Panc1 (cell line): ENCODE results near the gene LEFTY2. TPM values are rescaled to one million over a fixed set of nuclear protein-coding genes. Genes with fewer than 3 reads are reported as not detected.

Experiments used
- ATAC-seq: fragments of 200-7000 bp; cut with Tn5 transposase; 2 replicates; pipeline ENCODE4 v1.9.1; 2020; ENCODE audit warnings: mild to moderate bottlenecking, moderate library complexity
- Bru-seq: library from RNA; stranded (reverse); fragments of 400-500 nt; gene quantifications from one replicate; lab custom pipeline; 2021; lab: Mats Ljungman, UMichigan
- BruChase-seq, 2 experiments: library from RNA; stranded (reverse); fragments of 400-500 nt; gene quantifications; one replicate each; lab custom pipeline; 2021; lab: Mats Ljungman, UMichigan
- BruUV-seq: library from RNA; stranded (reverse); fragments of 400-500 nt; replicated peaks from 2 replicates; lab custom pipeline; 2021; lab: Mats Ljungman, UMichigan
- CTCF ChIA-PET: fragments of 300-600 bp; sonication (Branson Sonifier 250); formaldehyde crosslinking; loops from one replicate; lab custom pipeline; 2022; ENCODE audit warnings: antibody characterized with exemption; lab: Charles Lee
- POLR2A ChIA-PET: fragments of 300-600 bp; sonication (Branson Sonifier 250); formaldehyde crosslinking; loops from one replicate; lab custom pipeline; 2022; ENCODE audit warnings: antibody characterized with exemption; lab: Charles Lee
- DNase-seq: peaks from one replicate; pipeline ENCODE4 v3.0.0-alpha.2; 2010; ENCODE audit warnings: low read depth, low spot score
- H3K27ac ChIP-seq: 2 replicates; pipeline ENCODE4 v1.5.1; 2011; ENCODE audit warnings: mild to moderate bottlenecking, low read length, inconsistent platforms
- H3K27me3 ChIP-seq: fragments of 200-500 bp; sonication (Bioruptor generic); 2 replicates; pipeline ENCODE4 v1.6.0; 2014; ENCODE audit warnings: low read length, inconsistent platforms; ENCODE audit not compliant: control insufficient read depth, insufficient read depth
- H3K36me3 ChIP-seq: fragments of 200-500 bp; sonication (Bioruptor generic); 2 replicates; pipeline ENCODE4 v1.5.1; 2014; ENCODE audit warnings: inconsistent platforms, mild to moderate bottlenecking, low read length, moderate library complexity; ENCODE audit not compliant: control insufficient read depth, insufficient read depth
- H3K4me1 ChIP-seq: 2 replicates; pipeline ENCODE4 v1.5.1; 2011; ENCODE audit warnings: inconsistent platforms, mild to moderate bottlenecking, low read length, moderate library complexity; ENCODE audit not compliant: control insufficient read depth, insufficient read depth
- H3K4me3 ChIP-seq, 2 experiments: 2 replicates each; pipeline ENCODE4 v1.5.1; 2011 to 2012; ENCODE audit warnings: low read depth in 2 of 2, low read length in 2 of 2, mild to moderate bottlenecking in 2 of 2, inconsistent platforms in 1 of 2, moderate library complexity in 1 of 2
- H3K9me3 ChIP-seq: fragments of 200-500 bp; sonication (Bioruptor generic); 2 replicates; pipeline ENCODE4 v1.5.1; 2014; ENCODE audit warnings: low read depth, mild to moderate bottlenecking, inconsistent platforms, low read length, moderate library complexity; ENCODE audit not compliant: control insufficient read depth, insufficient read depth
- POLR2AphosphoS5 ChIP-seq: IDR thresholded peaks from 2 replicates; pipeline ENCODE4 v1.6.1; 2012; ENCODE audit warnings: mild to moderate bottlenecking, low read depth, low read length, moderate library complexity
- SIN3A ChIP-seq: IDR thresholded peaks from 2 replicates; pipeline ENCODE4 v1.6.1; 2012; ENCODE audit warnings: low read depth, mild to moderate bottlenecking, low read length, moderate library complexity, borderline replicate concordance; ENCODE audit not compliant: insufficient read depth
- TCF7L2 ChIP-seq: IDR thresholded peaks from 2 replicates; pipeline ENCODE4 v1.6.1; 2011; ENCODE audit warnings: mild to moderate bottlenecking, low read depth, low read length, inconsistent platforms
- in situ Hi-C: cut with HindIII; loops from 2 replicates; pipeline ENCODE4 v1.10.0; 2016; ENCODE audit warnings: low sequenced_read_pairs, low pct_unique_long_range_greater_than_20kb
- intact Hi-C: fragments of 100-400 bp; cut with micrococcal nuclease; formaldehyde crosslinking; loops from one replicate; pipeline ENCODE4 v1.10.0; 2022; ENCODE audit not compliant: unreplicated experiment
- long read RNA-seq: library from polyadenylated mRNA; unstranded; transcript quantifications from one replicate; pipeline ENCODE4 v2.0.0, GENCODE V29; 2021; ENCODE audit not compliant: unreplicated experiment
- polyA plus RNA-seq: library from polyadenylated mRNA; unstranded; fragments of >200 nt; gene quantifications from one replicate; pipeline ENCODE4 v1.2.1, GENCODE V29; 2012; ENCODE audit warnings: missing spikeins; ENCODE audit not compliant: insufficient read length
- total RNA-seq: library from RNA; stranded (reverse); gene quantifications from one replicate; pipeline ENCODE4 v1.2.1, GENCODE V29; 2021; ENCODE audit not compliant: unreplicated experiment
- TF ChIP-seq, protein P1 (sequence below), 2 experiments: IDR thresholded peaks; 2 replicates each; pipeline ENCODE4 v1.6.1; 2011 to 2012; ENCODE audit warnings: low read depth in 2 of 2, control low read depth in 1 of 2, low read length in 1 of 2, mild to moderate bottlenecking in 1 of 2, moderate library complexity in 1 of 2; ENCODE audit not compliant: insufficient read depth in 1 of 2
- TF ChIP-seq, protein P2 (sequence below): fragments of 450-650 bp; IDR thresholded peaks from 2 replicates; pipeline ENCODE4 v1.5.1; 2017; ENCODE audit warnings: mild to moderate bottlenecking

LEFTY2 gene, protein sequence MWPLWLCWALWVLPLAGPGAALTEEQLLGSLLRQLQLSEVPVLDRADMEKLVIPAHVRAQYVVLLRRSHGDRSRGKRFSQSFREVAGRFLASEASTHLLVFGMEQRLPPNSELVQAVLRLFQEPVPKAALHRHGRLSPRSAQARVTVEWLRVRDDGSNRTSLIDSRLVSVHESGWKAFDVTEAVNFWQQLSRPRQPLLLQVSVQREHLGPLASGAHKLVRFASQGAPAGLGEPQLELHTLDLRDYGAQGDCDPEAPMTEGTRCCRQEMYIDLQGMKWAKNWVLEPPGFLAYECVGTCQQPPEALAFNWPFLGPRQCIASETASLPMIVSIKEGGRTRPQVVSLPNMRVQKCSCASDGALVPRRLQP
- not detected for total RNA-seq
- not detected for polyA plus RNA-seq
- not detected for Bru-seq, nascent RNA
- BruChase-seq, experiment 1, labeled RNA remaining after a 2-hour chase, result percentile 12 among the genes with signal in this experiment
- BruChase-seq, experiment 2, labeled RNA remaining after a 6-hour chase, result not detected
- long read RNA-seq, result 0 reads

DNA sequence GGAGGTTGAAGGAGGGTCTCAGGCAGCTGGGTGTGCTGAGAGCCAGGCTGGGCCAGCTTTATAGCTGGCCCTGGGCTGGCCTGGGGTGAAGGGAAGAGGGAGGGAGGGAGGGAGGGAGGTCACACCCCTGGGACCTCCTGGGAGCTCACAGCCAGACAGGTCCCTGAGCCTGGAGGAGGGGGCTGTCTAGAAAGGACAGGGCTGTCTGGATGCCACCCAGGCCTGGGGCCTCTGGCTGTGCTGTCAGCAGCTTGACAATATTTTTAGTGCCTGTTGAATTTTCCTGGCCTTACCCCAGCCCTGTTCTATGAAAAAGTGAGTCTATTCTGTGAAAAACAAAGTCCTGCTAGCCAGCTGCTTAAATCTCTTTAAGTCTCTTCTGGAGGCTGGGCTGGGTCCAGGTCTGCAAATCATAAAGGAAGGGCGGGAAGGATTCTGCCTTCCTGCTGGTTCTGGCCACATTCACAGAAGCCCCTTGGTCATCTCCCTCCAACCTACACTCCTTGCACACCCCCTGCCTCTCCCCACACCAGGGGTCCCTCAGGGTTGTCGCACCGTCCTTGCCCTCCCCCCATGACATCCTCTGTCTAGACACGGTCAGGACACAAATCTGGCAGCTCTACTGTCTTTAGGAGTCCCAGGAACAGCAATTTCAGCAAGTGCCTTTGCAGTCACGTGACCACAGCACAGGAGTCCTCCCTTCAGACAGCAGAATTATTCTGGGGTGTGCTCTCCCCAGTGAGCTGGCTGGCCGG, at the start of gene LEFTY2:
TSS of gene LEFTY2 (minus strand) at position 34 of the 755 bp plus-strand sequence. CDS start 80 bp downstream, outside the sequence.
- ChIA-PET CTCF (no interaction called here), POLR2A (no interaction called here)
- H3K4me3 ChIP-seq, result no peak within 1 kb of the TSS
- H3K27ac ChIP-seq, result no peak within 1 kb of the TSS
- no peak for ATAC-seq
- TF ChIP-seq TCF7L2 (no peak), SIN3A (no peak), POLR2AphosphoS5 (no peak)
- TF ChIP-seq, protein P1, sequence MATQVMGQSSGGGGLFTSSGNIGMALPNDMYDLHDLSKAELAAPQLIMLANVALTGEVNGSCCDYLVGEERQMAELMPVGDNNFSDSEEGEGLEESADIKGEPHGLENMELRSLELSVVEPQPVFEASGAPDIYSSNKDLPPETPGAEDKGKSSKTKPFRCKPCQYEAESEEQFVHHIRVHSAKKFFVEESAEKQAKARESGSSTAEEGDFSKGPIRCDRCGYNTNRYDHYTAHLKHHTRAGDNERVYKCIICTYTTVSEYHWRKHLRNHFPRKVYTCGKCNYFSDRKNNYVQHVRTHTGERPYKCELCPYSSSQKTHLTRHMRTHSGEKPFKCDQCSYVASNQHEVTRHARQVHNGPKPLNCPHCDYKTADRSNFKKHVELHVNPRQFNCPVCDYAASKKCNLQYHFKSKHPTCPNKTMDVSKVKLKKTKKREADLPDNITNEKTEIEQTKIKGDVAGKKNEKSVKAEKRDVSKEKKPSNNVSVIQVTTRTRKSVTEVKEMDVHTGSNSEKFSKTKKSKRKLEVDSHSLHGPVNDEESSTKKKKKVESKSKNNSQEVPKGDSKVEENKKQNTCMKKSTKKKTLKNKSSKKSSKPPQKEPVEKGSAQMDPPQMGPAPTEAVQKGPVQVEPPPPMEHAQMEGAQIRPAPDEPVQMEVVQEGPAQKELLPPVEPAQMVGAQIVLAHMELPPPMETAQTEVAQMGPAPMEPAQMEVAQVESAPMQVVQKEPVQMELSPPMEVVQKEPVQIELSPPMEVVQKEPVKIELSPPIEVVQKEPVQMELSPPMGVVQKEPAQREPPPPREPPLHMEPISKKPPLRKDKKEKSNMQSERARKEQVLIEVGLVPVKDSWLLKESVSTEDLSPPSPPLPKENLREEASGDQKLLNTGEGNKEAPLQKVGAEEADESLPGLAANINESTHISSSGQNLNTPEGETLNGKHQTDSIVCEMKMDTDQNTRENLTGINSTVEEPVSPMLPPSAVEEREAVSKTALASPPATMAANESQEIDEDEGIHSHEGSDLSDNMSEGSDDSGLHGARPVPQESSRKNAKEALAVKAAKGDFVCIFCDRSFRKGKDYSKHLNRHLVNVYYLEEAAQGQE (IDR thresholded peaks at IDR 0.05; ENCODE audit: insufficient read depth in 1 of 2, low read depth in 2 of 2, low read length in 1 of 2), result no peak
- TF ChIP-seq, protein P2, sequence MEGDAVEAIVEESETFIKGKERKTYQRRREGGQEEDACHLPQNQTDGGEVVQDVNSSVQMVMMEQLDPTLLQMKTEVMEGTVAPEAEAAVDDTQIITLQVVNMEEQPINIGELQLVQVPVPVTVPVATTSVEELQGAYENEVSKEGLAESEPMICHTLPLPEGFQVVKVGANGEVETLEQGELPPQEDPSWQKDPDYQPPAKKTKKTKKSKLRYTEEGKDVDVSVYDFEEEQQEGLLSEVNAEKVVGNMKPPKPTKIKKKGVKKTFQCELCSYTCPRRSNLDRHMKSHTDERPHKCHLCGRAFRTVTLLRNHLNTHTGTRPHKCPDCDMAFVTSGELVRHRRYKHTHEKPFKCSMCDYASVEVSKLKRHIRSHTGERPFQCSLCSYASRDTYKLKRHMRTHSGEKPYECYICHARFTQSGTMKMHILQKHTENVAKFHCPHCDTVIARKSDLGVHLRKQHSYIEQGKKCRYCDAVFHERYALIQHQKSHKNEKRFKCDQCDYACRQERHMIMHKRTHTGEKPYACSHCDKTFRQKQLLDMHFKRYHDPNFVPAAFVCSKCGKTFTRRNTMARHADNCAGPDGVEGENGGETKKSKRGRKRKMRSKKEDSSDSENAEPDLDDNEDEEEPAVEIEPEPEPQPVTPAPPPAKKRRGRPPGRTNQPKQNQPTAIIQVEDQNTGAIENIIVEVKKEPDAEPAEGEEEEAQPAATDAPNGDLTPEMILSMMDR, result no peak
- DNase-seq, result no peak
- BruUV-seq, result no TSS peak
- no peaks in the 10 kb centered on the region for H3K4me1 ChIP-seq
- no peaks in the 10 kb centered on the region for H3K27me3 ChIP-seq
- H3K9me3 ChIP-seq, result no peaks in the 10 kb centered on the region
- in situ Hi-C loops (no loop called here), intact Hi-C loops (no loop called here)
- H3K36me3 ChIP-seq, result no peaks in the 10 kb centered on the region

DNA sequence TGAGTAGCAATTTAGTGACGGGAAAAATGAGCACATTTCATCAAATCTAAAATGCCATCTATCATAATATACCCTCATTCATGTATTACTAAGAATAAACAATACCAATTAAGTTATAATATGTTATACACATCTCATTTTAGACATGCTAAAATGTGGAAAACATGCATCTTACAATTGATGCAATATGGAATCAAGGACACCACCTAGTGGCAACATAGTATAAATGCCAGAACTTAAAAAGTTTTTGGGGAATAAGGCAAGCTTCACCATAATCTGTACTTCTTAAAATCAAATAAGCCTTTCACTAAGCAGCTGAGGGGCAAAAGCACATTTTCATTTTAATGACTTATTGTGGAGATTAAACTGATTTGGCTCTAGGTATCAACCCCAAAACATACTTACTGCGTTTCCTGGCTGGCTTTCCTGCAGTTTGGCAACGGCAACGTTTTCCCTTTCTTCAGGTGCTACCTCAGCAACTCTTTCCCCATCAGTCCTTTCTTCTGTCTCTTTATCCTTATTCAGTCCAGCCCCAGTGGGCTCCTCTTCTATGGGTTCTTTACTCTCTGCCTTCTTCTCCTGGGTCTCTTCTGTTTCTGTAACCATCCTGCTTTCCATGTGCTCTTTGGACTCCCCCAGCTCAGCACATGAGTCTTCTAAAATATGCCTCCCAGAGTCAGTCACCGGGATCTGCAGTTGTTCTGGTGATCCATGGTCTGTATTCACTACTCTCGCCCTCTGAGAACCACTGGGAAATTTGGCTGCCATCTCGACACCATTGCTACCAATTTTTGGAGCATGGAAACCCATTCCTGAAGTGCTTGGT, 46.7 kb upstream of the LEFTY2 start:
- ATAC-seq, result peak; percentile 62; the same call in 1 of the 2 replicates
- Histone ChIP-seq H3K4me1 (no peaks in the 10 kb centered on the region), H3K4me3 (no peak overlapping the region), H3K27me3 (no peaks in the 10 kb centered on the region), H3K36me3 (peaks cover 55% of the 10 kb centered on the region), H3K27ac (no peak overlapping the region), H3K9me3 (0 out of 2 replicates have a peak, but pooled peaks cover 3% of the 10 kb centered on the region)
- TF ChIP-seq, protein P2, result peak; percentile 79
- TF ChIP-seq TCF7L2, result no peak
- ChIA-PET CTCF (interaction anchor here (0.6 to 1.3 kb wide), 4 partner anchors 8 to 154 kb away, joined by 3 to 7 read pairs (median 5); no protein-coding TSS in a partner anchor), POLR2A (interaction anchor here (1.4 kb wide), 1 partner anchor 75 kb away, joined by 3 read pairs; the partner anchor contains the start of gene H3-3A)
- in situ Hi-C loops (no loop called here), intact Hi-C loops (no loop called here)
- no peak for DNase-seq
- BruUV-seq, result no TSS peak
